ENCODE measurements around the gene CADPS2.

Gene CADPS2

DNA sequence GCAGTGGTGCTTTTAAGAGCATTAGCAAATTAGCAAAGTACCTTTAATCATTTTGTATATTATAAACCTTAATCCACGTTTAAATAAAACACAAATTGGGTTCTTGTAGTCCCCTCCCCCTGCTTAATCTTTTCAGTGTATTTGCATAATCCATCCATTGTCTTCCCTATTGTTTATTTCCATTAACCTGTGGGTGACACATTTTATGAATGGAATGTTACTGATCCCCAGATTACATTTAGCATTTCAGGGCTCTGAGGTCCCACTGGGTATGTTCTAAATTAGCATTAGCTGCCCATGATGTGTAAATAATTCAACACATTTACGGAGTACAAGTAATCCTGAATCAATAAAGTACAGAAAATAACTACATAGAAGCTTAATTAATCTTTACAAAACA lies 443.3 kb downstream of the CADPS2 start:
- no peak for DNase-seq

DNA sequence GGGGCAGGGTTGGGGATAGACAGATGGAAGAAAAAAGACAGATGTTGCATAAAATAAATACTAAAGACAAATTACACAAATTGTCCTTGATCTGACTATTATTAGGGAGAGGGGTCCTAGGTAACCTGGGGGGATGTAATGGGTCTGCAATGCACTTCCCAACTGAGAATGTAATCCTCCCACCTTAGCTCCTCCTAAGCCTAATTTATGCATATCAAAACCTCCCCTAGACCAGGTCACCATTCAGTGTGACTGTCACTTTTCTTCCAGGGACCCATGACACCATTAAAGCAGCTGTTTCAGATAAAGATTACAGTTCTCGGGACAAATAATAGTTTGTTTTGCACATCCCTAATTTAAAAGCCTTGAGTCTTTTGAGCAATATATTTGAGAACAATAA lies 447.8 kb downstream of the CADPS2 start:
- no peak for DNase-seq

DNA sequence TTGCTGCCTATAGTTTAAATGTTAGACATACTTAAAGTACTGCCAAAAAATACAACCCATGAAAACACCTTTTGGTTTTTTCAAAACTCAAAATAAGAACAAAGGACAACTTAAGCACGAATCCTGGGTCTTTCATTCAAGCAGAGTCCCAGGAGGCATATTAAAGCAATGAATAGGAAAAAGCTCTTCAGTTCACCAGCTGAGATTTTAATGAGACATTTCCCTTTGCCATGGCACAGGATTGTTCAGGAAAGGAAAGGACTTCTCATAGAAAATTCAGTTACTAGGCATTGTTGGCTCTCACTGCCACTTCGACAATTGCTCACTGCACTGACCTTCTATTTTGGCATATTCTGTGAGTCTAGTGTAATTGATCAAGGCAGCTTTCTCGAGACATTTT lies 448.3 kb downstream of the CADPS2 start:
- DNase-seq = peak in 1 of 14 donors; percentile 0

DNA sequence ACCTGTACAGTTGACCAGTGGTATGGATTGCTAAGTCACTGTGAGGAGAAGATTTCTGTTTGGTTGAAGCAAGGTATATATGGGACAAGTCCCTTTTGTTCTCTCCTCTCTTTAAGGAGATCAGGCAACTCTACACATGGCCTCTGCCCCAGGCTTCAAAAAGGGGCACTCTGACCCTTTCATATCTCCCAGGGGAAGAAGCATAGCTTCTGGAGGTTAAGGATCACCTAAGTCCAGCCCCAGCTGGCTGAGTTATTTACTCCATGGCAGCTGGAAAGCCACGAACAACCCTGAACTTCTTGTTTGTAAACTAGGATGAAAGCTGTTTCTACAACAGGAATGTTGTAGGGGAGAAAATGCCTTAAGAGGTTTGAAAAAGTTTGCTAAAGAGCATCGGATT lies 452.5 kb downstream of the CADPS2 start:
- DNase-seq = no peak

DNA sequence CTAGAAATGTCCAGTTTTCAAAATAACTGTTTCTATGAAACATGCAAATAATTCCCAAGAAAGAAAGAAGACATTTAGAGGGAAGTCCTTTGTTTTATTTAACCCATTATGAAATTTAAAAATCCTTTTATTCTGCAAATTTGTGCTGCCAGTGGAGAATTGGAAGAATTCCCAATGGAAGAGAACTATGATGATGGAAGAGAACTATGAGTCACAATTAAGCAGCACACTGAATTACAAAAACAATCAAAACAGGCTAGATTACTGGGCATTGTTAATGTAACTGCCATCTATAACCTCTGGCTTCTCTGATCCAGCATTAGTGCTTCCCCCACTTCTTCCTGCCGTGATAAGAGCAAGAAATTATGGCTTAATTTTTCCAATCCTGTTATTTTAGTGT lies 455.6 kb downstream of the CADPS2 start:
- no peak for DNase-seq

DNA sequence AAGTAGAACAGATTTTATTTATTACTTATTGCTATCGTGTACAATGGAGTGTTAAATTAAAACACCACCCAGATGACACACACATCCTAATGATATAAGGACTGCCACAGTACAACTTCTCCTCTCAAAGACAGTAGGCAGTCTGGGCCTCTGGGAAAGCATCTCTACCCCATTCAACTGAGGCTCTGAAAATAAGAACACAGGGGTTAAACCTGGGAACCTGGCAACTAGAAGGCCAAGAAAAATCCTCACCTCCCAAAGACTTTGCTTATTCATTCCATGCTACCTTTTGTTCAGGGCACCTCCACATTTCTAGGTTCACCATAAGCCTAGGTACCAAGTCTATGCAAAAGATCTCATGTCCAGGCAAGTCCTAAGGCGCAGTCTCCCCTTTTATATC lies 456.3 kb downstream of the CADPS2 start:
- no peak for DNase-seq

DNA sequence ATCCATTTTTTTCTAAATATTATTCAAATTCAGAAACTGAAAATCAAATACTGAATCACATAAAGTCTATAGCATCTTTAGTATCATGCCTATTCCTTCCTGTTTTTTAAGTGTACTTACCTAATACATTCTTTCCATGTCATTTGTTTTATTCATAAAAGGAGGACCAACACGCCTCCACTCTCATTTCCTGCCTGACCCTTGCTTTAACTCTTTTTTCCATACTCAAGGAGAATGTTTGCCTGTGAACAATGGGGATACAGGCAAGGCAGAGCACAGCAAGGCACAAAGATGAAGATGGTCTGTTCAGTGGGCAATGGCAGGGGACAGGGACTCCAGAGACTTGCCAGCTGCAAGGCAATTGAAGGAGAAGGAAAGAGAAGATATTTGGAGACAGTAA lies 460.5 kb downstream of the CADPS2 start:
- no peak for DNase-seq

DNA sequence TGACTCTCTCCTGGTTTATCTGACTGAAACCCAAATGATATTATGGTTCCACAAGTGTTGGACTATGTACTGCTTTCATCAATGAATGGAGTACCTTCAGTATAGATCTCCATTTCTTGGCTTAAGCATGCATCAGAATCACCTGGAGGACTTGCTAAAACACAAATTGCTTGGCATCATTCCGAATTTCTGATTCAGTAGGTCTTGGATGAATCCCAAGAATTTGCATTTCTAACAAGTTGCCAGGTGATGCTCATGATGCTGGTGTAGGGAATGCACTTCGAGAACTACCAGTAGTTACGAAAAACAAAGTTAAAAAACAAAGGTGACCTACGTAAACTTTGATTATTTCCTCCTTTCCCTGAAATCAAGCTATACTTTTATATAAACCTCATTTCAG lies 462.7 kb downstream of the CADPS2 start:
- DNase-seq = peak in 1 of 14 donors; percentile 37

DNA sequence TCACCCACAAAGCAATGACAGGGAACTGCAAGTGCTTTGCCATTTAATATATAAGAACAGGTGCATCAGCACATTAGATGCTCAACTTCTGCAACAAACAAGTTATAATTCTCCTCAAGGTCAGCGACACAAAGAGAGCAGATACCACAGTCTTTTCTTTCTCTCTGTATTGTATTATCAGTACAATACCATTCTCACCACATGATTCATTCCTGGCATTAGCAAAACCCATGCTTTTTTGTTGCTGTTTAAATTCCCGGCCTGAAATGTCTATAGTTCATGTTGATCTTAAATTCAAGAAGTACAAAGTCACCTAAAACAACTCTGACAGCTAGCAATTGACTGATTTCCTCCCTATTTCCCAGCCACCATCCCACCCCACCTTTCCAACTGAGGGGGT lies 469.9 kb downstream of the CADPS2 start:
- no peak for DNase-seq

DNA sequence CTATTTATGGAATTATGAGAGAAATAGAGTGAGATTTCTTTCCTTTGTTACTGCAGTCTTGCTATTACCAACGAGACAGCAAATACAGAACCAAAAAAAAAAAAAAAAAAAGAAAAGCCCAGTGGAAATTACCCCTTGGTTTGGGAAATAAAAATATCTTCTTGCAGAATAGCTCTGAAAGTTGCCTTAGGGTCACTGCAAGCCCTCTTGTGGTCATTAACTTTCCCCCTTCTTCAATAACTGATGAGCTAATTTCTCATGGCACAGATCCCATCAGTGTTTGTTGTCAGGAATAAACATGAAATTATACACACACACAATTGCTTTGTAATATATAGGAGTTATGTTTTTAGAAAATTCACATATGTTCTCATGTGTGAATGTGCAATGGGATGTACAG lies 470.8 kb downstream of the CADPS2 start:
- no peak for DNase-seq

DNA sequence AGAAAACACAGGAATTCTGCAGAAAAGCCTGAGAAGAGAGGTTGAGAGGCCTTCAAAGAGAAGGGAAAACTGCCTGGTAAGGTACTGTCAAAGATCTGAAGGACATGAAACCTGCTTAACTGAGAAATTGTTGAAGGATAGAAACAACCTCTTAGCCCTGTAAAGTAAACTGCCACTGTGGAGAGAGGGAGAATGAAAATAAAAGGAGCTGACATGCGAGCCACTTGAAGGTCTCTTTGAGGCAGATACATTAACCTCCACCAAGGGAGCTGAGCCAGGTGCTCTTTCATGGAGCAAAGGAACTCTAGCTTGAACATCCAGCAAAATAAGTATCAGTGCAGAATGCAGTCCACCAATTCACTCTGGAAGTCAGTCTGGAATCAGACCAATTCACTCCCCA lies 472.9 kb downstream of the CADPS2 start:
- no peak for DNase-seq

DNA sequence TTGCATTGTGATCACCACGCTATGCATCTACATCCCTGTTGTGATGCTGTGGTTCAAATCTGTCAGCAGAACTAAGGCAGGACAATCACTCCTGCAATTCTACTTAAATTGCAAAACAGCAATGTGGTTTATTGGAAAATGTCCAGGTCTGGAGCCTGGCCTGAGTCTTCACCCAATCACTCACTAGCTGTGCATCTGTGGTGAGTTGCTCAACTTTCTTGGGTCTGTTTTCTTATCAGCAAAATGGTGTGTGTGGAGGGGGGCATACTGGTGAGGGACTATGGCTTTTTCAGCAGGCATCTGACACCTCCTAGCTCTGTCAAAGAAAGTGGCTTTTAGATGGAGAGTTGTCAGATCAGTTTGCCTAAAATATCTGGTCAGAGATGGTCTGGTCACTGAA lies 473.4 kb downstream of the CADPS2 start:
- no peak for DNase-seq

DNA sequence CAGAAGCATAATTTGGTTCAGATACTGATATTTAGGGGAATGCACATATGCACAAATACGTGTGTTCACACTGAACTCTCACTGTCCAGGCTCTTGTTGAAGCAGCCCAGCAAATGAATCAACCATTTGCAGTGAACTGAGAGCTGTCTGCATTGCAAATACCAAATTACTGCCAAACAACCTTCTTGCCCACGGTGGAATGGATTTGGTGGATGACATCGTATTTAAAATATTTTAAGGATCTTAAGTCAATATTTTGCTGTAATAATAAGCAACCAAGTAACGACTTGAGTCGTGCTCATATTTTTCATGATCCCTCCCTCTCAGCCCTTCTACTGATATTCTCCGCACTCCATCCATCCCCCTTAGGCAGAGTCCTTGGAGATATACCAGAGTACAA lies 473.8 kb downstream of the CADPS2 start:
- no peak for DNase-seq

DNA sequence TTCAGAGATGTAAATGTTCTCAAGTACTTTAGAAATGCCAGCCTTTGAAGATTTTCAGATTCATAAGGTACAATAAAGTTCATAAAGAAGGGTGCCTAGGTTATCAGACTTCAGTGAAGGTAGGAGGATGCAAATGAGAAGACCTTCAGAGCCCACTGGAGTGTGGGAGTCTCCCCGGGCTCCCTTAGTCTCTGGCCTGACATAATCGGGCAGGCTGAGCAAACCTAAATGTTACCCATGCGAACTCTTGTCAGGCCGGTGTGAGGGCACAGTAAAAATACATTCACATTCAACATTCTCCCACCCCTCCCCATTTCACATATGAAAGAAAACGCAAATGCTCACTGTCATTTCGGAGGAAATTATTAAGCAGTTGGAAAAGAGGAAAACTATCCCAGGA lies 479.1 kb downstream of the CADPS2 start:
- no peak for DNase-seq

DNA sequence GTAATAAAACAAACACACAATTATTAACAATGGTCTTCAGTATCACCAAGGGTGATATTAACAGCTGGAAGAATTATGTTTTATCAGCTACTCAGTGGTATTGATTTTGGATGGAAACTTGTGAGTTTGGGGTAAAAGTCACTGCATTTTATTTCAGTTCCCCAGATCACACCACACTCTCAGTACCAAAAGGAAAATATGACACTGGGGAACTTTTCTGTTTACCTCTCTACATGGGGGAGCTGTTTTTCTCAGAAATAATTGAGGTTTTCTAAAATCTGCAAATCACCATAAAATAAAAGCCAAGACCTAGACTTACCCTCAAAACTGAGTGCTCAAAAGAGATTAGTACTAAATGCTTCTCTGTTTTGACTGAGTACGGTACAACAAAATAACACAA lies 483.1 kb downstream of the CADPS2 start:
- no peak for DNase-seq

DNA sequence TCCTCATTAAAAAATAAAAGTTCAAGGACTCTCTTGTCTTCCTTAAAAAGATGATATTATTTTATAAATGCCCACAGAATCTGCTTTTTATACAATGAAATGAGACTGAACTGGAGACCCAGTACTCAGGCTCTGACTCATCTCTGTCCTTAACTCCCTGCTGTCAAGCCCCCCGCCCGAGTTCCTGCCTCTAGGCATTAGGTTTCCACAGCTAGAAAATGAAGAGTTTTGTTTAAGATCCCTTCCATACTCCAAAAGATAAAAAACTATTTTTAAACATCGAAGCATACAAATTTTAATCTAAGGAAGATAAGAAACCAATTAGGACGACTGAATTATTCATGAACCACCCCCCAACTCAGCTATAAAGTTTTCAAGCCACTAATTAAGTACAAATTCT lies 484.0 kb downstream of the CADPS2 start:
- no peak for DNase-seq

DNA sequence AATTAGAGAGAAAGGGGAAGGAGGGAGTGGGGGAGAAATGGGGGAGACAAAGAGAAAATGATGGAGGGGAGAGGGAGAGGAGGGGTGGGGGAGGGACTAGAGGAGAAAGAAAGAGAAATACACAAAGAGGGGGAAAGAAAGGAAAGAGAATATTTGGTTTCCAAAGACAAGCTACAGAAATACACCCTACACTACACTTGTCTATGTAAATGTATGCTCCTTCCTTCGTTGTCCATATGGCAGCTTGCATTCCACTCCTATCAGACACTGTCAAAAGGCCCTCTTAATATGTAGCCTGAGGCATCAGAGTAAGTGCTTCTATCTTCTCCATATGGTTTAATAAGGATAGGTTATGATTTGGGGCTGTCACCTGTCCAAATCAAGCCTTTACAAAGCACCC lies 488.9 kb downstream of the CADPS2 start:
- no peak for DNase-seq

DNA sequence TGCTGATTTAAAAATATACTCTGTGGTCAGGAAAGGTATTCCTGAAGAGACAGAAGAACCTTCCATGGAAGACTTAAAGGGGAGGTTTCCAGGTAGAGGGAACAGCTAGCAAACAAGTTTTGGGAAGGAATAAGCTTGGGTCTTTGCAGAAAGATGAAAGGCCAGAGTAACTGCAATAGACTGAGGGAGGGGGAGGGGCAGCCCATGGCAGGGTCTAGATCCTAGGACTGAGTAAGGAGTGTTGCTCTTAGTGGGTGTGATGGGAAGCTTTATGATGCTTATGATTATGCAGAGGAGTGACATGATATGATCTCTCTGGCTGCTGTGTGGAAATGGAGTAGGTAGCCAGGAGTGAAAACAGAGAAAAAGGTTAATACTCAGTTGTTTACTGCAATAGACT lies 491.7 kb downstream of the CADPS2 start:
- no peak for DNase-seq

DNA sequence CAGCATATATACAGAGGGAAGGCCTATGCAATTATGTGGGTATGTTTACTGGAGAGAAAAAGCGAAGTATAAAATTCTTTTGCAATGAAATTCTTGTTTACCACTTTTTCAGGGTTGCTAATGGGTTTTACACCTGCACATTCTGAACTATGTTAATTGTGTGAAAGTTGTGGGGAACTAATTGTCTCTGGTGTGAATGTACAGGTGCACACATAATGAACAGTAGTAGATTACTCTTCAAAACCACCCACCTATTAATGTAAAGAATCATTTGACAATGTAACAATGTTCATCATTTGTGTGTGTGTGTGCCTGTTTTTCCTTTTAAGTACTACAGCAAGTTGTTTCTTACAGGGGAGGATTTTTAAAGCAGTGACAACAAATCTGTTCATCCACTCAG lies 501.7 kb downstream of the CADPS2 start:
- DNase-seq = no peak

DNA sequence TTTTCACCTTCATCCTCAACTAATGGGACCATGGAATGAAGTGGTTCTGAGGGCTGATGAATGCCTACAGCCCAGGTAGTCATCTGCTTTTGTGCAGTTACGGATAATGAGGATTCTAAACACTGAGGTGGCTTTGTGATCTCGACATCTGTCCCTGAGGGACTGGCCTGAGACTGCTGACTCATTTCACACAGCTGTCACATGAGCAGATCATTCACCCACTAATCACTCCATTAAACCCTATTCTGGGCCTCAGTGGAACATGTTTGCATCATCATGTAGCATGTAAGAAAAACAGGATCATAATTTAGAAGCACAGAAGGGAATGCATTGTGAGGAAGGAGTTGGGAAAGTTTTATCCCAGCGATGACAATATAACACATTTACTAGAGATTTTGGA lies 502.3 kb downstream of the CADPS2 start:
- no peak for DNase-seq

DNA sequence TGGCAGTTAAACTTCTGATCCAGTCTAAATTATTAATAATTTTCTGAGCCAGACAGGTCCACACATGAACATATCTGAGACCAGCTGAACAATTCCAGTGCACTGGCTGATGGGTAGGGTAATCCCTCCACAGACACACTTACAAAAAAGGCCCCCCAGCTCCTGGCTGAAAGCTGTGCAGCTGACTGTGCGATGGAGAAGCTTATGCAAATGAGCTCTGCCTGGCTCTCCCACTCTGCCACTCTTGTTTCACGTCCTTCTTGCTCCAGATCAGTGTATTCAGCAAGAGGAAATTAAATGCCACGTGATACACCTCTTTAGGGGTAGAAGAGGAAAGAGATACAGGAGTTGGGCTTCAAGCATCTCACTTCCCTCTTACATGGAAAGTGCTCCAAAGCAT lies 505.3 kb downstream of the CADPS2 start:
- no peak for DNase-seq

DNA sequence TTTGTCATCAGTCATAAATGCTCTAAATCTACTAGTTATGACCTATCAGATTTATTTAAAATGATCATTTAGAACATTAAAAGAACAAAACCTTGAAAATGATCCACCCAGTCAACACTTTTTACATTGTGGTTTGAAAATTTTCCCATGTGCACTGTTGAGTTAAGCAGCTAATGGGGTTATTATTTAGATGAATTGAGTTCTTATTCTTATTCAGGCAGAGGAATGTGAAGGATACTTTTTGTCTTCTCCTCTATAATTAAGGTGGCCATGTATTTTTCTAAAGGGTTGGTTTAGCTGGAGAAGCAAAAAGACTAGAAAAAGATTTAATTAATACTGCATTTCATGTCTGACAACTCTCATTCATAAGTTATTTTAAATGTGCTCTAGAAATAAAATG lies 506.8 kb downstream of the CADPS2 start:
- DNase-seq = no peak

DNA sequence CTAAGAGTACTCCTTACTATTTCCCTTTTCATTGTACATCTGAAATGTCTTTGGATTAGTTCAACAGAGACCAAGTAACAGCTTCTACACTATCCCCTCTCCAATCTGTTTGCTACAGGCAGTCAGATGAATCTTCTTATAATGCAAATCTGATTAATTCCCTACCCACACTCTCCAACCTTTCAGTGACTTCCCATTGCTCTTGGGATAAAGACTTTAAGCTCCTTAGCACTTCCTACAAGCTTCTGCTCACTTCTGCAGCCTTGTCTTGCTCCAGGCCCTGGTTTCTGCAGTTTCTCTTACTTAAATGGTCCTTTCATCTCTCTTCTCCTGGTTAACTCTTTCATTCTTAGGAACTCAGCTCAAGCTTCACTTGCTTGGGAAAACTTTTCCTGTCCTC lies 516.5 kb downstream of the CADPS2 start:
- no peak for DNase-seq

DNA sequence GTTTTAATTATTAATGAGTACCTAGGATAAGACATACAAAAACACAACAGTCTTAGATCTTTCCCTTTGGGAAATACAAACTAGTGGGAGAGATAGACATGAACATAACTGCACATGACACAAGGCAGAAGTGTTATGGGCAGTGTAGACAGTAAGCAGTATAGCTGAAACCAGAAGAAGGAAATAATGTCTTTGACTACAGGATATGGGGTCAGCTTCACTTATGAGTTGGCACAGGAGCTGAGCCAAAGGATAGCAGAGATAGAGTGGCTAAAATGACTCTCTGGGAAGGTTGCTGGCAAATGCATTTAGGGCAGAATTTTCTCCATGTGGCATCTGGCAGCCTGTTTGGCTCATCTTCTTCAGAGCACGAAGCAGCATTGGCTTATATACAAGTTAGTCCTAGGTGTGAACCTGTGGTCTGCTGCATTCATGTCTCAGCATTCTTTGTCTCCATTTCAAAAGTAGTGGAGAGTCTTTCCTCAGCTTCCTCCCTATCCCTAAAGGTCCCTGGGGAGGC lies 521.4 kb downstream of the CADPS2 start:
- no peak for DNase-seq

DNA sequence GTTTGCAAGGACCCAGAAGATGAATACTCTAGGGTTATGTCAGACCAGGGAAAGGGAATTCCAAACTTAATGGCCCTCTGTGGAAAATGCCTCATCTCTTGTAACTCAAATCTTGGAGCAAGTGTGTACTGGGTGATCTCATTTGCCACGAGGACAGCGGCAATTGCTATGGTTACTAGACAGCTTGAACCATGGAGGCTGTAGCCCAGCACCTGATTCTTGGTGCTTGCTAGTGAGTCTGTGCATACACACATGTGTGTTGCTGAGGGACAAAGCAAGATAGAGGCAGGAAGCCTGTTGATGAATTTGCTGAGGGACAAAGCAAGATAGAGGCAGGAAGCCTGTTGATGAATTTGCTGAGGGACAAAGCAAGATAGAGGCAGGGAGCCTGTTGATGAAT lies 523.1 kb downstream of the CADPS2 start:
- no peak for DNase-seq

DNA sequence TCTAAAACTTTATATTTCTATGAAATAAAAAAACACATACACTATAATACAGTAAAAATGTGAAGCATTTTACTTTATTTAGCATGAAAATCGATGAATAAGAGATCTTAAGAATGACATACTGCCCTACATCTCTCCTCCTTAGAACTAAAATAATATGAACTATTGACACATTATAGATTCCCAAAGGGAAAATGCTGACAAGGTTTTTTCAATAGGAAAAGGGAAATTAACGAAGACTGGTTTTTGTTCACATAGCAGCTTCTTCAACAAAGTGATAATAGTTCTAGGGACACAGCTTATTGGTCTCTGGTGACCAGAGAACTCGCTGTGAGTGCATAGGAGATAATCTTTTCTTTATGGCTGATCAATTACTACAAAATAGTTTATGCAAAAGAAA lies 523.8 kb downstream of the CADPS2 start:
- DNase-seq = no peak

All from C1 segment of cervical spinal cord (tissue), 14 donors.